ENCODE data around the gene GPR152.

GPR152 gene

GRCh38 chr11:67457453-67457852 lies 4.9 kb upstream of the GPR152 start:
- H3K4me3 ChIP-seq (replicated peaks; ENCODE audit: low read depth, low read length): no peak overlapping the region
- DNase-seq (ENCODE audit: low read depth): no peak
- TF ChIP-seq, protein P1, sequence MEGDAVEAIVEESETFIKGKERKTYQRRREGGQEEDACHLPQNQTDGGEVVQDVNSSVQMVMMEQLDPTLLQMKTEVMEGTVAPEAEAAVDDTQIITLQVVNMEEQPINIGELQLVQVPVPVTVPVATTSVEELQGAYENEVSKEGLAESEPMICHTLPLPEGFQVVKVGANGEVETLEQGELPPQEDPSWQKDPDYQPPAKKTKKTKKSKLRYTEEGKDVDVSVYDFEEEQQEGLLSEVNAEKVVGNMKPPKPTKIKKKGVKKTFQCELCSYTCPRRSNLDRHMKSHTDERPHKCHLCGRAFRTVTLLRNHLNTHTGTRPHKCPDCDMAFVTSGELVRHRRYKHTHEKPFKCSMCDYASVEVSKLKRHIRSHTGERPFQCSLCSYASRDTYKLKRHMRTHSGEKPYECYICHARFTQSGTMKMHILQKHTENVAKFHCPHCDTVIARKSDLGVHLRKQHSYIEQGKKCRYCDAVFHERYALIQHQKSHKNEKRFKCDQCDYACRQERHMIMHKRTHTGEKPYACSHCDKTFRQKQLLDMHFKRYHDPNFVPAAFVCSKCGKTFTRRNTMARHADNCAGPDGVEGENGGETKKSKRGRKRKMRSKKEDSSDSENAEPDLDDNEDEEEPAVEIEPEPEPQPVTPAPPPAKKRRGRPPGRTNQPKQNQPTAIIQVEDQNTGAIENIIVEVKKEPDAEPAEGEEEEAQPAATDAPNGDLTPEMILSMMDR (IDR thresholded peaks at IDR 0.05; ENCODE audit: low read length, missing control alignments): no peak

DNA sequence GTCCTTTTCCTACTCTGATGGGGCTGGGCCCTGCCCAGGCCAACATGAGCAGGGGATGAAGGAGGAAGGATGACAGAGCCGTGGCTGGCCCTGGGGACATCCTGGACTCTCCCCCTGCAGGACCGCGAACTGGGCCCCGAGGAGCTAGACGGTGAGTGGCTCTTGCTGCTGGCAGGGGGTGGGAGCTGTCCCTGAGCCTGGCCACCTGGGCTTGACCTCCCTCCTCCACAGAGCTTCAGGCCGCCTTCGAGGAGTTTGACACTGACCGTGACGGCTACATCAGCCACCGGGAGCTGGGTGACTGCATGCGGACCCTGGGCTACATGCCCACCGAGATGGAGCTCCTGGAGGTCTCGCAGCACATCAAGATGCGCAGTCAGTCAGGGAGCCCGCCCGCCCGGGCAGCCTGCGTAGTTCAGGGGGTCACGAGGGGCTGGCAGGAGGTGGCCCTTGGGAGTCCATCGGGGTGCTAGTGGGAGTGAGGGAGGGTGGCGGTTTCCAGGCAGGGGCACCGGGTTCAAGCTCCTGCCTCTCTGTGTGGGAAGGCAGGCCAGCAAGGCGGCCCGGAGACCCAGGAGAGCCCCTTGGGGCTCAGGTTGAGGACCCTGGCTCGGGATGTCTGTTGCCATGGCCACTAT lies 3.7 kb upstream of the GPR152 start:
- no peak for DNase-seq (ENCODE audit: low read depth)
- H3K4me3 ChIP-seq (replicated peaks; ENCODE audit: low read depth, low read length): no peak overlapping the region
- TF ChIP-seq, protein P1 (IDR thresholded peaks at IDR 0.05; ENCODE audit: low read length, missing control alignments): no peak

GRCh38 chr11:67455054-67455453 lies 2.5 kb upstream of the GPR152 start, which contains the start of gene CABP4:
TSS of gene CABP4 (plus strand) at chr11:67455354. CDS start at chr11:67455424, 70 bp downstream.
- TF ChIP-seq, protein P1 (IDR thresholded peaks at IDR 0.05; ENCODE audit: low read length, missing control alignments): no peak
- no peak for DNase-seq (ENCODE audit: low read depth)
- no peak within 1 kb of the TSS for H3K4me3 ChIP-seq (replicated peaks; ENCODE audit: low read depth, low read length)

DNA sequence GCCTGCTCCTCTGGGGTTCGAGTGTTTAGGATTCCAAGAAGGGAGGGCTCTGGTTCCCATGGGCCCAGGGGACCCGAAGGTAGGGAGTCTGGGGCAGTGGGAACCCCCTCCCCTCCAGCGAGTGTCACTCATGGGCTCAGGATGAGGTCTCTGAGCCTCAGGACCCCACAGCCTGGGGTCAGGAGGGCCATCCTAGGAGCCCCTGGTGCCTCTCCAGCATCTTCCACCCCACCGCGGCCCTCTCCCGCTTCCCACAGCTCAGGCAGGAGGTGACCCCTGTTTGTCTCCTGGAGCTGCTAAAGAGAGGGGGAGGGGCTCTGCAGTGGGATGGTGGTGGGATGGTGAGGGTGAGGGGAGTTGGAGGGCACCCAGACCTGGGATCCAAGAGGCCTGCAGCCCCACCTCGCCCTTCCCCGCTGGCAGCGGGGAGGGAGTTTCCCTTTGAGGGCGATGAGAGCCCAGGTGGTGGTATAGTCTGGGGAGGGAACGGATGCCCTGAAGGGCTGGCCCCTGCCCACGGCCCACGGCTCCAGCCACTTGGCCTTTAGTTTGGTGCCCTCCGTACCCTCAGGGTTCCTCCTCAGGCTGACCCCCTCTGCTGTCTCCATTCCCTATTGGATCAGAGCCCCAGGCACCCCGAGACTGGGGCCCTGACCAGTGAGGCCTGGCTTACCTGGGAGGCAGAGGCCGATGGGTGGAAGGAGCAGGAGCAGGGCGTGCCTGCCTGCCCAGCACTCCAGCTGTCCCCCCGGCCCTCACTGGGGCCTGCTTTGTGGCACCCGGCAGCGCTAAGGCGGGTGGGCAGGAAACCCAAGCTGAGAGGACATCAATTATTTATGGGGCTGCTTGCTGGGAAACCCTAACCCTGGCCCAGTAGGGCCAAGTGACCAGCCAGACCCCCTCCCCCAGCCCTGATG lies 1.5 kb upstream of the GPR152 start:
- no peak for DNase-seq (ENCODE audit: low read depth)
- TF ChIP-seq, protein P1 (IDR thresholded peaks at IDR 0.05; ENCODE audit: low read length, missing control alignments): no peak

GRCh38 chr11:67451658-67451976 lies 912 bp downstream of the GPR152 start:
- DNase-seq (ENCODE audit: low read depth): no peak
- no peak overlapping the region for H3K4me3 ChIP-seq (replicated peaks; ENCODE audit: low read depth, low read length)
- TF ChIP-seq, protein P1 (IDR thresholded peaks at IDR 0.05; ENCODE audit: low read length, missing control alignments): no peak

More for the DNA sequence above, 1.5 kb upstream of the GPR152 start:
- no peak overlapping the region for H3K4me3 ChIP-seq (replicated peaks; ENCODE audit: low read depth, low read length)

DNA sequence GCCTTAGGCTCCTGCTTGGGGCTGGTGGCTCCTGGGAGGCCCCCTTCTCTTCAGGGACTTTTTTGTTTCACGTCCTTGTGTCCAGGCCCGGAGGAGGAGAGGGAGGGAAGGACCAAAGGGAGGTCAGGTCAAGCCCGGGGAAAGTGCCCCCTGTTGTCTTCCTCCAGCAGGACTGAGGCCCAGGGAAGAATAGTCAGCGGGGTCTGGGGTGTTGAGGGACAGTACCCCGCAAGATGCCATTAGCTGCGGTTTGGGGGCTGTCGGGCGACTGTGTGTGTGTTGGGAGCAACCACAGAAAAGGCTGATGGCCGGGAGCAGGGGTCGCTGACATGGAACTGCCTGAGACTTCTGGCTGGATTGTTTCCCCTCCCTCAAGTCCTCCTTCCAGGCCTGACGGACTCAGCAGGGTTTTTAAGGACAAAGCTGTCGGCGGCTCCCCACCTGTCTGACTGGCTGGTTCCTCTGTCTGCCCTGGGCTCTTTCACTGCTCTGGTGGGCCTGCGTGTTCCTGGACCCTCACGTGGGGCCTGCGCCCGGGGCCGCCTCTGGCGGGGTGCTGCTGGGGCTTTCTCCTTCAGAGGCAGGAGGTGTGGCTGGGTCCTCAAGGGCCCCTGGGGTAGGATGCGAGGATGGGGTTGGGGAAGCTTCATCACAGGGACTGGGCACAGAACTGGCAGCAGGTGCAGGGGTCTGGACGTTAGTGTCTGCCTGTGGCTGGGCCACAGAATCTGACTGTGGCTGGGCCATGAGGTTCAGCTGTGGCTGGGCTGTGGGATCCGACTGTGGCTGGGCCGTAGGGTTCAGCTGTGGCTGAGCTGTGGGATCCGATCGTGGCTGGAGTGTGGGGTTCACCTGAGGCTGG lies 1.5 kb downstream of the GPR152 start:
- TF ChIP-seq, protein P1 (IDR thresholded peaks at IDR 0.05; ENCODE audit: low read length, missing control alignments): no peak
- H3K4me3 ChIP-seq (replicated peaks; ENCODE audit: low read depth, low read length): no peak overlapping the region

More for the DNA sequence above, 1.5 kb downstream of the GPR152 start:
- DNase-seq (ENCODE audit: low read depth): no peak

Data from fibroblast of pulmonary artery (primary cell).